Measurements from ENCODE around the gene SLC44A1.
A peak's percentile ranks its signal among the peaks of the same experiment; 100 is the strongest.

The SLC44A1 gene

GRCh38 chr9:105244003-105244733 lies at the start of gene SLC44A1:
TSS of gene SLC44A1 (plus strand) at chr9:105244651. CDS start at chr9:105244869, 218 bp downstream.
- peak; percentile 89 for DNase-seq

- DNase-seq = no peak
Measured at GRCh38 chr9:105195259-105195658, 49.2 kb upstream of the SLC44A1 start.

GRCh38 chr9:105198023-105198422 lies 46.4 kb upstream of the SLC44A1 start:
- no peak for DNase-seq

GRCh38 chr9:105198865-105199264 lies 45.6 kb upstream of the SLC44A1 start:
- no peak for DNase-seq

- DNase-seq = no peak
Measured at GRCh38 chr9:105204416-105204815, 40.0 kb upstream of the SLC44A1 start.

- no peak for DNase-seq
Measured at GRCh38 chr9:105205787-105206495, 38.5 kb upstream of the SLC44A1 start.

GRCh38 chr9:105206496-105206820 lies 38.0 kb upstream of the SLC44A1 start:
- DNase-seq = no peak

- no peak for DNase-seq
Measured at GRCh38 chr9:105206821-105207699, 37.4 kb upstream of the SLC44A1 start.

GRCh38 chr9:105216440-105217178 lies 27.8 kb upstream of the SLC44A1 start:
- no peak for DNase-seq

GRCh38 chr9:105218673-105219072 lies 25.8 kb upstream of the SLC44A1 start:
- no peak for DNase-seq

- DNase-seq = no peak
Measured at GRCh38 chr9:105219291-105219805, 25.1 kb upstream of the SLC44A1 start.

- no peak for DNase-seq
Measured at GRCh38 chr9:105220451-105220850, 24.0 kb upstream of the SLC44A1 start.

- no peak for DNase-seq
Measured at GRCh38 chr9:105223544-105224140, 20.8 kb upstream of the SLC44A1 start.

GRCh38 chr9:105226055-105226454 lies 18.4 kb upstream of the SLC44A1 start:
- no peak for DNase-seq

- DNase-seq = no peak
Measured at GRCh38 chr9:105232207-105232606, 12.2 kb upstream of the SLC44A1 start.

- DNase-seq = no peak
Measured at GRCh38 chr9:105233873-105234272, 10.6 kb upstream of the SLC44A1 start.

GRCh38 chr9:105236261-105236660 lies 8.2 kb upstream of the SLC44A1 start:
- DNase-seq = no peak

GRCh38 chr9:105237246-105237645 lies 7.2 kb upstream of the SLC44A1 start:
- DNase-seq = no peak

- DNase-seq = no peak
Measured at GRCh38 chr9:105238302-105238701, 6.1 kb upstream of the SLC44A1 start.

- DNase-seq = no peak
Measured at GRCh38 chr9:105241356-105242043, 3.0 kb upstream of the SLC44A1 start.

GRCh38 chr9:105242062-105242461 lies 2.4 kb upstream of the SLC44A1 start:
- no peak for DNase-seq

GRCh38 chr9:105242557-105242956 lies 1.9 kb upstream of the SLC44A1 start:
- no peak for DNase-seq
